ENCODE data around the gene SPN.
A peak's percentile ranks its signal among the peaks of the same experiment; 100 is the strongest.
"Not testable (repeated sequence)": the region's sequence is repeated elsewhere in the genome, so short reads cannot be mapped to it uniquely, and the experiment has no call there.

Gene SPN

GRCh38 chr16:29708917-29709600 lies 46.0 kb downstream of the SPN start:
- no peak for DNase-seq

- DNase-seq: not testable (repeated sequence)
Measured at GRCh38 chr16:29709657-29710056, 46.6 kb downstream of the SPN start.

GRCh38 chr16:29710227-29711219 lies 47.5 kb downstream of the SPN start:
- peak; percentile 76 for DNase-seq

- no peak for DNase-seq
Measured at GRCh38 chr16:29712809-29713208, 49.8 kb downstream of the SPN start.

GRCh38 chr16:29714396-29714795 lies 51.3 kb downstream of the SPN start:
- no peak for DNase-seq

GRCh38 chr16:29714972-29715371 lies 51.9 kb downstream of the SPN start:
- DNase-seq: no peak

GRCh38 chr16:29717113-29717512 lies 54.1 kb downstream of the SPN start:
- DNase-seq: no peak

- DNase-seq: no peak
Measured at GRCh38 chr16:29719063-29719462, 56.0 kb downstream of the SPN start.
